Measurements from ENCODE around the gene DEFB125. TPM values are rescaled to one million over a fixed set of nuclear protein-coding genes. Genes with fewer than 3 reads are reported as not detected.

The DEFB125 gene
- total and polyA plus RNA-seq, 2 donors (not counting 1 experiment from before 2014, with no cell fraction given) = not detected

GRCh38 chr20:62487-62886, 25.0 kb upstream of the DEFB125 start:
- Histone ChIP-seq H3K9ac (ENCODE audit: low read length) (no peak overlapping the region), H3K4me1 (ENCODE audit: control insufficient read depth in 2 of 2, insufficient read depth in 2 of 2, low read length in 2 of 2) (no peaks in the 10 kb centered on the region), H4K20me1 (ENCODE audit: control insufficient read depth, insufficient read depth, low read length, poor library complexity, severe bottlenecking) (no peaks in the 10 kb centered on the region), H3K9me3 (ENCODE audit: control extremely low read depth in 1 of 3, control insufficient read depth in 2 of 3, insufficient read depth in 1 of 3, low read length in 2 of 3) (peaks cover 0 to 31% (median 15%) of the 10 kb centered on the region in 3 donors), H3K79me2 (ENCODE audit: control insufficient read depth, insufficient read depth, low read length) (no peaks in the 10 kb centered on the region), H3K36me3 (replicated peaks in 1 of 2; ENCODE audit: control extremely low read depth in 1 of 2, control insufficient read depth in 1 of 2, extremely low read depth in 1 of 2, insufficient read depth in 2 of 2, low read length in 1 of 2) (no peaks in the 10 kb centered on the region), H3K4me3 (ENCODE audit: control extremely low read depth in 1 of 5, extremely low read depth in 1 of 5, insufficient read depth in 1 of 5, low read depth in 2 of 5, low read length in 4 of 5) (no peak overlapping the region), H3K27ac (ENCODE audit: low read length in 2 of 2) (no peak overlapping the region), H2AFZ (ENCODE audit: insufficient read depth, low read depth, low read length, poor library complexity, severe bottlenecking) (no peak overlapping the region), H3K27me3 (replicated peaks in 1 of 4; ENCODE audit: control extremely low read depth in 1 of 4, control insufficient read depth in 3 of 4, insufficient read depth in 4 of 4, low read length in 3 of 4) (peaks cover 0 to 25% (median 2%) of the 10 kb centered on the region in 4 experiments), H3K4me2 (replicated peaks; ENCODE audit: low read depth, low read length, poor library complexity, severe bottlenecking) (no peak overlapping the region)
- no peaks in the 10 kb centered on the region for H3K4me1 Mint-ChIP-seq
- no peak for TF ChIP-seq EZH2 (IDR thresholded peaks at IDR 0.05; ENCODE audit: borderline replicate concordance, insufficient read depth, low read depth, low read length, poor library complexity, severe bottlenecking)
- TF ChIP-seq CTCF (IDR thresholded peaks at IDR 0.05) = no peak
- H3K9me3 Mint-ChIP-seq (ENCODE audit: insufficient read depth) = no peaks in the 10 kb centered on the region
- CTCF ChIA-PET = no interaction called here
- POLR2A ChIA-PET = no interaction called here
- 83% methylated on average over 3 of the region's 3 CpGs for WGBS (ENCODE audit: insufficient coverage)
- intact Hi-C loops (cut with micrococcal nuclease) = no loop called here
- no peak for ATAC-seq (ENCODE audit: low read depth)
- DNase-seq = no peak
- no peak overlapping the region for H3K27ac Mint-ChIP-seq
- H3K4me3 Mint-ChIP-seq = no peak overlapping the region
- H3K27me3 Mint-ChIP-seq = no peaks in the 10 kb centered on the region

- no peak overlapping the region for H2AFZ ChIP-seq (ENCODE audit: insufficient read depth, low read depth, low read length, poor library complexity, severe bottlenecking)
- H3K36me3 ChIP-seq (replicated peaks in 1 of 2; ENCODE audit: control extremely low read depth in 1 of 2, control insufficient read depth in 1 of 2, extremely low read depth in 1 of 2, insufficient read depth in 2 of 2, low read length in 1 of 2) = no peaks in the 10 kb centered on the region
- Mint-ChIP-seq H3K9me3 (ENCODE audit: insufficient read depth) (no peaks in the 10 kb centered on the region), H3K27ac (no peak overlapping the region), H3K4me3 (no peak overlapping the region), H3K4me1 (no peaks in the 10 kb centered on the region), H3K27me3 (peaks cover 2% of the 10 kb centered on the region)
- no peak overlapping the region for H3K4me2 ChIP-seq (replicated peaks; ENCODE audit: low read depth, low read length, poor library complexity, severe bottlenecking)
- CTCF ChIA-PET = no interaction called here
- no peak for TF ChIP-seq CTCF (IDR thresholded peaks at IDR 0.05)
- no peak for TF ChIP-seq EZH2 (IDR thresholded peaks at IDR 0.05; ENCODE audit: borderline replicate concordance, insufficient read depth, low read depth, low read length, poor library complexity, severe bottlenecking)
- no peak overlapping the region for H3K4me3 ChIP-seq (ENCODE audit: control extremely low read depth in 1 of 5, extremely low read depth in 1 of 5, insufficient read depth in 1 of 5, low read depth in 2 of 5, low read length in 4 of 5)
- POLR2A ChIA-PET = no interaction called here
- whole genome bisulfite sequencing (ENCODE audit: insufficient coverage) = 90% methylated on average over 3 of the region's 3 CpGs
- no peak overlapping the region for H3K27ac ChIP-seq (ENCODE audit: low read length in 2 of 2)
- H3K9ac ChIP-seq (ENCODE audit: low read length) = no peak overlapping the region
- H3K79me2 ChIP-seq (ENCODE audit: control insufficient read depth, insufficient read depth, low read length) = no peaks in the 10 kb centered on the region
- ATAC-seq (ENCODE audit: low read depth) (no peak), DNase-seq (no peak)
- H3K27me3 ChIP-seq (replicated peaks in 1 of 4; ENCODE audit: control extremely low read depth in 1 of 4, control insufficient read depth in 3 of 4, insufficient read depth in 4 of 4, low read length in 3 of 4) = peaks cover 0 to 27% (median 4%) of the 10 kb centered on the region in 4 experiments
- intact Hi-C loops (cut with micrococcal nuclease) = no loop called here
- H3K4me1 ChIP-seq (ENCODE audit: control insufficient read depth in 2 of 2, insufficient read depth in 2 of 2, low read length in 2 of 2) = no peaks in the 10 kb centered on the region
- no peaks in the 10 kb centered on the region for H4K20me1 ChIP-seq (ENCODE audit: control insufficient read depth, insufficient read depth, low read length, poor library complexity, severe bottlenecking)
- peaks cover 0 to 31% (median 15%) of the 10 kb centered on the region in 3 donors for H3K9me3 ChIP-seq (ENCODE audit: control extremely low read depth in 1 of 3, control insufficient read depth in 2 of 3, insufficient read depth in 1 of 3, low read length in 2 of 3)
Observed at GRCh38 chr20:64026-64603, 23.4 kb upstream of the DEFB125 start.

Data from B cell (primary cell).